Activated B cell treated with CpG ODN at 0.5 μM for 24 hours (primary cell): ENCODE results near the gene FAM53B. TPM values are rescaled to one million over a fixed set of nuclear protein-coding genes. Genes with fewer than 3 reads are reported as not detected.

Experiments
- ATAC-seq: fragments of 200-7000 bp; cut with Tn5 transposase; one replicate; pipeline ENCODE4 v1.10.0; 2021; ENCODE audit warnings: low read depth, mild to moderate bottlenecking, moderate library complexity
- CTCF ChIA-PET: fragments of 350-600 bp; sonication (Branson Sonifier 250); formaldehyde crosslinking; loops from one replicate; lab custom pipeline; 2021; ENCODE audit warnings: antibody characterized with exemption; lab: Charles Lee
- POLR2A ChIA-PET: fragments of 350-600 bp; sonication (Branson Sonifier 250); formaldehyde crosslinking; loops from one replicate; lab custom pipeline; 2021; ENCODE audit warnings: antibody characterized with exemption; lab: Charles Lee
- DNase-seq: peaks from one replicate; pipeline ENCODE4 v3.0.0; 2022
- H3K27ac Mint-ChIP-seq: one replicate; pipeline ENCODE4 v1.8.0; 2020; ENCODE audit warnings: mixed read lengths
- H3K27me3 Mint-ChIP-seq: one replicate; pipeline ENCODE4 v1.8.0; 2021; ENCODE audit warnings: mixed read lengths
- H3K36me3 Mint-ChIP-seq: one replicate; pipeline ENCODE4 v1.8.0; 2021; ENCODE audit warnings: low read depth, mixed read lengths
- H3K4me1 Mint-ChIP-seq: one replicate; pipeline ENCODE4 v1.8.0; 2021; ENCODE audit warnings: mixed read lengths
- H3K4me3 Mint-ChIP-seq: one replicate; pipeline ENCODE4 v1.8.0; 2020; ENCODE audit warnings: mild to moderate bottlenecking, mixed read lengths
- H3K9me3 Mint-ChIP-seq: one replicate; pipeline ENCODE4 v1.8.0; 2020; ENCODE audit warnings: mixed read lengths
- CTCF ChIP-seq: fragments of 200-600 bp; IDR thresholded peaks from one replicate; pipeline ENCODE4 v1.8.0; 2022; ENCODE audit warnings: antibody characterized with exemption, mild to moderate bottlenecking
- intact Hi-C: fragments of 100-400 bp; cut with micrococcal nuclease; formaldehyde crosslinking; loops from one replicate; pipeline ENCODE4 v1.15.1; 2024
- total RNA-seq: library from RNA; stranded (reverse); gene quantifications from 2 replicates; pipeline ENCODE4 v1.2.3, GENCODE V29; 2022

The FAM53B gene
- total RNA-seq, 1 donor from 2014 or later, result 73.9 TPM

GRCh38 chr10:124688889-124689670, 55.1 kb downstream of the FAM53B start:
- DNase-seq (no peak), ATAC-seq (peak; percentile 51)
- intact Hi-C loops, result loop anchor here (1.0 to 5.0 kb wide), 2 partner anchors 11 to 37 kb away; no protein-coding TSS in a partner anchor
- ChIA-PET POLR2A (interaction anchor here (0.8 to 11.2 kb wide), 16 partner anchors 8 to 153 kb away, joined by 3 to 133 read pairs (median 4); no protein-coding TSS in a partner anchor), CTCF (interaction anchor here (0.8 to 5.9 kb wide), 12 partner anchors 8 to 52 kb away, joined by 3 to 44 read pairs (median 4); no protein-coding TSS in a partner anchor)
- peaks cover 84% of the 10 kb centered on the region for H3K4me1 Mint-ChIP-seq
- H3K36me3 Mint-ChIP-seq, result peaks cover 59% of the 10 kb centered on the region
- H3K9me3 Mint-ChIP-seq, result no peaks in the 10 kb centered on the region
- no peak for TF ChIP-seq CTCF
- H3K4me3 Mint-ChIP-seq, result no peak overlapping the region
- H3K27me3 Mint-ChIP-seq, result no peaks in the 10 kb centered on the region
- H3K27ac Mint-ChIP-seq, result peak overlapping the region; percentile 86

GRCh38 chr10:124688386-124688785, 55.8 kb downstream of the FAM53B start:
- peak overlapping the region; percentile 86 for H3K27ac Mint-ChIP-seq
- no peak overlapping the region for H3K4me3 Mint-ChIP-seq
- ChIA-PET CTCF (interaction anchor here (0.8 to 5.9 kb wide), 8 partner anchors 8 to 53 kb away, joined by 3 to 44 read pairs (median 6); no protein-coding TSS in a partner anchor), POLR2A (interaction anchor here (0.8 to 11.2 kb wide), 13 partner anchors 9 to 153 kb away, joined by 3 to 133 read pairs (median 5); no protein-coding TSS in a partner anchor)
- peaks cover 53% of the 10 kb centered on the region for H3K36me3 Mint-ChIP-seq
- peaks cover 84% of the 10 kb centered on the region for H3K4me1 Mint-ChIP-seq
- TF ChIP-seq CTCF, result no peak
- ATAC-seq (no peak), DNase-seq (no peak)
- intact Hi-C loops, result loop anchor here (5.0 kb wide), 1 partner anchor 36 kb away; no protein-coding TSS in a partner anchor
- H3K9me3 Mint-ChIP-seq, result no peaks in the 10 kb centered on the region
- no peaks in the 10 kb centered on the region for H3K27me3 Mint-ChIP-seq

- Mint-ChIP-seq H3K27ac (peak overlapping the region; percentile 86), H3K9me3 (no peaks in the 10 kb centered on the region), H3K4me3 (peak overlapping the region; percentile 33), H3K4me1 (peaks cover 88% of the 10 kb centered on the region), H3K27me3 (no peaks in the 10 kb centered on the region), H3K36me3 (peaks cover 54% of the 10 kb centered on the region)
- ATAC-seq (peak; percentile 18), DNase-seq (no peak)
- ChIA-PET POLR2A (interaction anchor here (1.0 to 11.2 kb wide), 13 partner anchors 10 to 135 kb away, joined by 3 to 133 read pairs (median 5); partner anchors contain the start of gene ABRAXAS2), CTCF (interaction anchor here (0.6 to 5.9 kb wide), 9 partner anchors 10 to 157 kb away, joined by 3 to 44 read pairs (median 3); no protein-coding TSS in a partner anchor)
- TF ChIP-seq CTCF, result no peak
- intact Hi-C loops, result loop anchor here (1.0 to 5.0 kb wide), 2 partner anchors 31 to 35 kb away; no protein-coding TSS in a partner anchor
Measured at GRCh38 chr10:124686707-124687376, 57.3 kb downstream of the FAM53B start.

- CTCF ChIA-PET, result interaction anchor here (0.9 to 5.9 kb wide), 11 partner anchors 11 to 155 kb away, joined by 3 to 44 read pairs (median 4); no protein-coding TSS in a partner anchor
- ATAC-seq, result peak; percentile 52
- H3K27ac Mint-ChIP-seq, result peak overlapping the region; percentile 86
- H3K36me3 Mint-ChIP-seq, result peaks cover 60% of the 10 kb centered on the region
- intact Hi-C loops, result loop anchor here (1.0 to 5.0 kb wide), 3 partner anchors 11 to 56 kb away; no protein-coding TSS in a partner anchor
- no peak for DNase-seq
- no peaks in the 10 kb centered on the region for H3K27me3 Mint-ChIP-seq
- H3K4me3 Mint-ChIP-seq, result peak overlapping the region; percentile 47
- POLR2A ChIA-PET, result interaction anchor here (0.7 to 11.2 kb wide), 7 partner anchors 12 to 134 kb away, joined by 3 to 133 read pairs (median 5); no protein-coding TSS in a partner anchor
- no peak for TF ChIP-seq CTCF
- no peaks in the 10 kb centered on the region for H3K9me3 Mint-ChIP-seq
- peaks cover 88% of the 10 kb centered on the region for H3K4me1 Mint-ChIP-seq
Measured at GRCh38 chr10:124685261-124685660, 58.9 kb downstream of the FAM53B start.
